Measurements from ENCODE around the gene ZNF618. TPM values are rescaled to one million over a fixed set of nuclear protein-coding genes. Genes with fewer than 3 reads are reported as not detected.

The ZNF618 gene
- polyA plus RNA-seq, 3 donors = 0.53 to 1.9 (median 0.78) TPM

- Mint-ChIP-seq H3K36me3 (peaks cover 0 to 2% of the 10 kb centered on the region in 2 donors), H3K4me3 (no peak overlapping the region), H3K4me1 (peaks cover 9% of the 10 kb centered on the region), H3K9me3 (peaks cover 0 to 1% (median 0%) of the 10 kb centered on the region in 7 donors), H3K27me3 (ENCODE audit: low read depth in 3 of 3) (peaks cover 12 to 32% (median 17%) of the 10 kb centered on the region in 3 donors), H3K27ac (no peak overlapping the region)
- Histone ChIP-seq H3K9ac (ENCODE audit: insufficient read depth, low read length, poor library complexity, severe bottlenecking) (no peak overlapping the region), H2AFZ (ENCODE audit: insufficient read depth, low read depth, low read length, poor library complexity, severe bottlenecking) (no peak overlapping the region), H3K4me3 (replicated peaks in 1 of 3; ENCODE audit: low read depth in 2 of 3, low read length in 3 of 3) (no peak overlapping the region), H3K36me3 (replicated peaks in 1 of 2; ENCODE audit: control insufficient read depth in 1 of 2, insufficient read depth in 2 of 2, low read length in 2 of 2) (no peaks in the 10 kb centered on the region), H3K27ac (ENCODE audit: low read depth in 1 of 2, low read length in 2 of 2) (no peak overlapping the region), H3K79me2 (ENCODE audit: insufficient read depth, low read length) (peaks cover 20% of the 10 kb centered on the region), H3K4me1 (ENCODE audit: control insufficient read depth in 1 of 2, insufficient read depth in 2 of 2, low read length in 2 of 2) (peaks cover 3 to 6% of the 10 kb centered on the region in 2 donors), H3K9me3 (replicated peaks in 1 of 2; ENCODE audit: control insufficient read depth in 1 of 2, insufficient read depth in 1 of 2, low read length in 2 of 2) (no peaks in the 10 kb centered on the region), H4K20me1 (ENCODE audit: insufficient read depth, low read length) (no peaks in the 10 kb centered on the region), H3K27me3 (ENCODE audit: control insufficient read depth in 2 of 2, insufficient read depth in 2 of 2, low read length in 2 of 2) (peaks cover 3 to 12% of the 10 kb centered on the region in 2 donors), H3K4me2 (replicated peaks; ENCODE audit: extremely low read depth, low read length, poor library complexity, severe bottlenecking) (no peak overlapping the region)
- no peak for DNase-seq
- intact Hi-C loops (cut with micrococcal nuclease) = no loop called here
- 96% methylated on average over 3 of the region's 3 CpGs for WGBS (ENCODE audit: insufficient coverage)
- TF ChIP-seq CTCF (IDR thresholded peaks at IDR 0.05) = no peak
These were observed 2.2 kb upstream of the ZNF618 start for GRCh38 chr9:113873926-113874325.

GRCh38 chr9:113875459-113876150 lies 504 bp upstream of the ZNF618 start:
- WGBS (ENCODE audit: insufficient coverage) = 1% methylated on average over 47 of the region's 55 CpGs
- DNase-seq = no peak
- no peak overlapping the region for H3K27ac ChIP-seq (ENCODE audit: low read depth in 1 of 2, low read length in 2 of 2)

More at GRCh38 chr9:113875459-113876150, 504 bp upstream of the ZNF618 start:
- peak overlapping the region; percentile 74 to 75 for H3K4me3 Mint-ChIP-seq
- H3K9me3 Mint-ChIP-seq = peaks cover 0 to 1% (median 0%) of the 10 kb centered on the region in 7 donors
- peaks cover 35% of the 10 kb centered on the region for H3K79me2 ChIP-seq (ENCODE audit: insufficient read depth, low read length)
- no peak for TF ChIP-seq CTCF (IDR thresholded peaks at IDR 0.05)
- H3K9ac ChIP-seq (ENCODE audit: insufficient read depth, low read length, poor library complexity, severe bottlenecking) = no peak overlapping the region
- intact Hi-C loops (cut with micrococcal nuclease) = loop anchor here (2.0 to 5.0 kb wide), 2 partner anchors 68 to 69 kb away; no protein-coding TSS in a partner anchor
- H3K36me3 ChIP-seq (replicated peaks in 1 of 2; ENCODE audit: control insufficient read depth in 1 of 2, insufficient read depth in 2 of 2, low read length in 2 of 2) = no peaks in the 10 kb centered on the region
- H3K4me2 ChIP-seq (replicated peaks; ENCODE audit: extremely low read depth, low read length, poor library complexity, severe bottlenecking) = peak overlapping the region; percentile 65
- H3K36me3 Mint-ChIP-seq = peaks cover 0 to 2% of the 10 kb centered on the region in 2 donors
- peaks cover 12 to 29% (median 14%) of the 10 kb centered on the region in 3 donors for H3K27me3 Mint-ChIP-seq (ENCODE audit: low read depth in 3 of 3)
- peak overlapping the region; percentile 50 for H2AFZ ChIP-seq (ENCODE audit: insufficient read depth, low read depth, low read length, poor library complexity, severe bottlenecking)
- no peak overlapping the region for H3K27ac Mint-ChIP-seq
- H3K4me3 ChIP-seq (replicated peaks in 1 of 3; ENCODE audit: low read depth in 2 of 3, low read length in 3 of 3) = peak overlapping the region; percentile 4 to 59 (median 43)
- H3K4me1 ChIP-seq (ENCODE audit: control insufficient read depth in 1 of 2, insufficient read depth in 2 of 2, low read length in 2 of 2) = peaks cover 3 to 6% of the 10 kb centered on the region in 2 donors
- peaks cover 13% of the 10 kb centered on the region for H3K4me1 Mint-ChIP-seq
- H3K9me3 ChIP-seq (replicated peaks in 1 of 2; ENCODE audit: control insufficient read depth in 1 of 2, insufficient read depth in 1 of 2, low read length in 2 of 2) = no peaks in the 10 kb centered on the region
- H3K27me3 ChIP-seq (ENCODE audit: control insufficient read depth in 2 of 2, insufficient read depth in 2 of 2, low read length in 2 of 2) = peaks cover 3 to 12% of the 10 kb centered on the region in 2 donors
- H4K20me1 ChIP-seq (ENCODE audit: insufficient read depth, low read length) = no peaks in the 10 kb centered on the region

All from CD14-positive monocyte (primary cell).